SIG-M5 (cell line): ENCODE data around the gene CDKN1C.
"Not testable (repeated sequence)": the region's sequence is repeated elsewhere in the genome, so short reads cannot be mapped to it uniquely, and the experiment has no call there.

Source experiments
- DNase-seq: peaks from one replicate; lab custom pipeline; 2025; lab: John Stamatoyannopoulos, UW

The CDKN1C gene

DNA sequence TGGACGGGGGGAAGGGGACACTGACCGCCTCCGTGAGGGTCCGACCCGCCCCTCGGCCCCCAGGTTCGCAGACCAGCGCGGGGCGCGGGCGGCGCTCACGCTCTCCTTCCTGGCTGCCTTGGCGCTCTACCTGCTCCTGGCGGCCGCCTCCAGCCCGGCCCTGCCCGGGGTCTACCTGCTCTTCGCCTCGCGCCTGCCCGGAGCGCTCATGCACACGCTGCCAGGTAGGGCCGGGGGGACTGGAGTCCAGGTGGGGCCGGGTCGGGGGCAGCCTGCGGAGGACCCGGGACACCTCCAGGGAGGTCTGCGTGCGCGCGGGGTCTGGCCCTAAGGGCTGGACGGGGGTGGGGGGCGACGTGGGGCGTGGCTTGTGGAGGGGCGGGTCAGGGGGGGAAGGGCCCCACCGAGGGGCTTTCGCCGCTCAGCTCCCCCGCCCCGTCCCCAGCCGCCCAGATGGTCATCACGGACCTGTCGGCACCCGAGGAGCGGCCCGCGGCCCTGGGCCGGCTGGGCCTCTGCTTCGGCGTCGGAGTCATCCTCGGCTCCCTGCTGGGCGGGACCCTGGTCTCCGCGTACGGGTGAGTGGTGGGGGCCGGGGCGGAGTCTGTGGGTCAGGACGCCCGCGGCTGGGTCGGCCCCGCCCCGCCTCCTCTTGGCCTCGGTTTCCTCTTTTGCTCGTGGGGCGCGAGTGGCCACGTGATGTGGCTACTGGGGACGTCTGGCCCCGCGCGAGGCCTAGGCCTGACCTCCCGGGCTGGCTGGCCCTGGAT, 23.7 kb upstream of the CDKN1C start:
- DNase-seq: no peak

DNA sequence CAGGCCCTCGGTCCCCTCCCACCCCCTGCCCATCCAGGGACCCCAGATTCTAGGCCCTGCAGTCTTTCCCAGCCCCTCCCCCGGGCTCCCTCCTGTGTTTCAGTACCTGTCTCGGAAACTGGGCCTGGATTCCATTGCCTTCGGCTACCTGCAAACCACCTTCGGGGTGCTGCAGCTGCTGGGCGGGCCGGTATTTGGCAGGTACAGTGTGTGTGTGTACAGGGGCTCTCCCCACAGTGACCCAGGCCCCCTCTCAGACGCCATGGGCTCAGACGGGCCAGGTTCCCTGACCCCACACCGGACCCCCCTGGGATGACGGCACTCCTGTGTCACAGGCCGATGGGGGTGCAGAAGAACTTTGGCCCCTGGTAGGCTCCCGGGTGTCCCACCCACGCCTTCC, 22.6 kb upstream of the CDKN1C start:
- no peak for DNase-seq

DNA sequence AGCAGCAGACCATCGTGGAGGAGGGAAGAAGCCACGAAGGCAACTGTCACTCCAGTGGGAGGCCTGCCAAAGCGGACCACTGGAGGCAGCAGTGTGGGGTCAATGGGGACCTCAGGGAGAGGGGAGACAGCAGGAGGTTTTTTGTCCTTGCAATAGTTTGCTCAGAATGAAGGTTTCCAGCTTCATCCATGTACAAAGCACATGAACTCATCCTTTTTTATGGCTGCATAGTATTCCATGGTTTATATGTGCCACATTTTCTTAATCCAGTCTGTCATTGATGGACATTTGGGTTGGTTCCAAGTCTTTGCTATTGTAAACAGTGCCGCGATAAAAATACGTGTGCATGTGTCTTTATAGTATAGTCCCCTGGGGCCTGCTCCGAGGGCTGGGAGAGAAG, 19.7 kb upstream of the CDKN1C start:
- not testable (repeated sequence) for DNase-seq

DNA sequence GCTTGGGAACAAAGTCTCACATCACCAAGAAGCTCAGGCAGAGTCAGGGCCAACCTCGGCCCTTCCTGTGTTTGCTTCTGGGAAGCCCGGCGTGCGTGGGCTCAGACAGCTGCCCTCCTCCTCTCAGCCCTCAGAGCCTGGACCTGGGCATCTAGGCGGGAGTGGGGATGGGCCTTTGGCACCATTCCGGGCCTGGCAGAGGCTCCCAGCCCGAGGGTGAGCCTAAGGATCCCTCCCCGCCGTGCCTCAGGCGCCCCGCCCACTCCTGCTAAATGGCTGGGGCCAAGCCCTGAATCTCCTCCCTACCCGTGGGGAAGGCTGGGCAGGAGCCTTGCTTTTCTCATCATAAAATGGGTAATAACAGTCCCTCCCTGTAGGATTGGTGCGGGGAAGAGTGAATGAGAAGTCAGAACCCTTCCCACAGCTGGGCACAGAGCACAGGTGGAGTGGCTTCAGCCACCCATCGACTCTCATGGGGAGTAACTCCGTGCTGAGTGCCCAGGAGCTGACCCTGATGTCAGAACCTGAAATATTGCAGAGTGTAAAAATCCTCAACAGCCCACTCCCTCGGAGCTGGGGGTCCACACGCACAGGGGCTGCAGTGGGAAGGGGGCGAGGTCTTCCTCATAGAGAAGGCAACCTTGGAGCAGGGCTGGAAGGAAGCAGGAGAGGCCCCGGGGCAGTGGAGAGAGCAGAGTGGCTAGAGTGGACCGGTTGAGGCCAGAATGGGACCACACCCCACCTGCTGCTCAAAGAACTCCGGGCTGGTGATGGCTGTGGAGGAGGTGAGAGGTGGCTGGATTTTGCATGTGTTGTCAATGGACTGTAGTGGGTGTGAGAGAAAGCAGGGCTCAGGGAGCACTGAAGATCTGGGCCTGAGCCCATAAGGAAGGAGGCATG, 18.8 kb upstream of the CDKN1C start:
- no peak for DNase-seq

DNA sequence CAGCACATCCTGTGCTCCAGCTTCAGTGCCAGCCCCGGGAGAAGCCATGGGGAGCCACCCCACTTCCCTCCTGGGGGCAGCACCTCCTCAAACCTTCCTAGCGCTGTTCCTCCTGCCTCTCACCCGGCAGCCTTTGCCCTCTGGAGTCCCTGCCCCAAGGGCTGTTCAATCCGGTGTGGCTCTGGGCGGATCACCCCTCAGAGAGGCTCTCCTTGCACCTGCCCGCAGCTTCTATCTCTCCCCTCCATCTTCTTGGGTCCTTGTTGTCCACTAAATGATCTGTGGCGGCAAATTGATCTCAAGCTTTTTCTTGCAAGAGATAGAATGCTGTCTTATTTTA, 18.1 kb upstream of the CDKN1C start:
- no peak for DNase-seq

DNA sequence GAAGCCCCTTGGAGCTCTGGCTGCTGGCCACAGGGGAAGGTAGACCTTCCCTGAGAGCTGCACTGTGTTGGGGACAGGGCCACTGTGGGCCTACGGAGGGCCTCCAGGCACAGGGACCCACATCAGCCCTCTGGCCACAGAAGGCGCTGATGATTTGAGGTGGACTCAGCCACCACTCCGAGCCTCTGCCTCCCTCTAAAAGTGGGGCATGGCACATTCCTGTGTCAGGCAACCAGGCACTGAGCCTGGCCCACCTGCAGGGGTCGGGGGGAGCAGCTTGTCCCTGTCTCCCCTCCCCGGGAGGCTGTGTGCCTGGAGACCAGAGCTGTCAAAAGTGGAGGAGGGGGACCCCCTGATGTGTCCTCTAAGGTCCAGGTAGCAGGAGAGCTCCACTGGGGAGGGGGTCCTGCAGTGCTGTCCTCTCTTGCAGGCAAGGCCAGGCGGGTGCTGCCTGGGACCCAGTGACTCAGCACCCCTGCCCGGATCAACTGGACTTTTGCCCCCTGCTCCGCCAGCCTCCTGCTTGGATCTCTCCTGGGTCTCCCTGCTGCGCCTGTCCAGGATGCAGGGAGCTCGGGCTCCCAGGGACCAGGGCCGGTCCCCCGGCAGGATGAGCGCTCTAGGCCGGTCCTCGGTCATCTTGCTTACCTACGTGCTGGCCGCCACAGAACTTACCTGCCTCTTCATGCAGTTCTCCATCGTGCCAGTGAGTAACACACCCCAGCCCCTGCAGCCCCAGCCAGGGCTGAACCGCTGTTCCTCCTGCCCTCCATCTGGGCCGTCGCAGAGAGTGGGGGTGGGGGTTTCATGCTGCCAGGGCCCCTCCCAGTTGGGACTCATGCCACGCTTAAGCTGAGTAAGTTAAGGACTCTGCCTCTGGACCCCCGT, 17.5 kb upstream of the CDKN1C start:
- no peak for DNase-seq

DNA sequence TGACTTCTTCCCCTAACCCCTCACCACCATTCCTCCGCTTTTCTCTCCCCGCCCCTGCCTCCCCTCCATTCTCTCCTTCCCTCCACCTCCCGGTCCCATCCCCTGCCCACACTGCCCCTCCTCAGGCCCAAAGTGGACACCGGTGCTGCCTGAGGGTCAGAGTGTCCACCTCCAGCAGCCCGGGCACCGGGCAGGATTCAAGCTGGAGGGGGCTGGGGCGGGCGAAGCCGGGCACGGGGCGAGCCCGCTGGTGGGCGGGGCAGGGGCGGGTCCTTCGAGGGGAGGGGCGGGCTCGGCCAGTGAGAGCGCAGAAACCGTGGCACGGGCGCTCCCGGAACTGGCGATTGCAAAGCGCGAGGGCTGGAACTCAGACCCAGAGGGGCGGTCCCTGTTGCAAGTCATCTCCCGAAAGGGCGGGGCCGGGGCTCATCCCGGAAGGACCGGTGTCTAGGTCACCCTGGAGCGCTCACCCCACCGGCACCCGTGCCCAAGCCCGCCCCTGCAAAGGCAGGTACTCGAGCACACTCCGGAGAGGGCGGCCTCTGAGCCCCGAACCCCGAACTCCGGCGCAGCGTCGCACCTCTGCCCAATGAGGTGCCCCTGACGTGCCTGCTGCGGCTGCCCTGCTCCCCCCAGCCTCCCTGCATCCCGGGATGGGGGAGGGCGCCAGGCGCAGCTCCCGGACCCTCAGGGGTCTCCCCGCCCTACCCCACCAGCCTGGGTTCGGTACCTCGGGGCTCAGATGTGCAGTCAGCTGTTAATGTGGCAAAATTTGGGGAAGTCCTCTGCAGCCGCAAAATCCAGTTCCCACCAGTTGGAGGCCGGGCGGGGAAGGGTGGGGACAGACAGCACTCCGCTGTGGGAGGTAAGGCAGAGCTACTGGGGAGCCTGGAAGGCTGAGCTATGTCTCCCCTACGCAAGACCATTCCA, 16.5 kb upstream of the CDKN1C start:
- peak; percentile 72 for DNase-seq

DNA sequence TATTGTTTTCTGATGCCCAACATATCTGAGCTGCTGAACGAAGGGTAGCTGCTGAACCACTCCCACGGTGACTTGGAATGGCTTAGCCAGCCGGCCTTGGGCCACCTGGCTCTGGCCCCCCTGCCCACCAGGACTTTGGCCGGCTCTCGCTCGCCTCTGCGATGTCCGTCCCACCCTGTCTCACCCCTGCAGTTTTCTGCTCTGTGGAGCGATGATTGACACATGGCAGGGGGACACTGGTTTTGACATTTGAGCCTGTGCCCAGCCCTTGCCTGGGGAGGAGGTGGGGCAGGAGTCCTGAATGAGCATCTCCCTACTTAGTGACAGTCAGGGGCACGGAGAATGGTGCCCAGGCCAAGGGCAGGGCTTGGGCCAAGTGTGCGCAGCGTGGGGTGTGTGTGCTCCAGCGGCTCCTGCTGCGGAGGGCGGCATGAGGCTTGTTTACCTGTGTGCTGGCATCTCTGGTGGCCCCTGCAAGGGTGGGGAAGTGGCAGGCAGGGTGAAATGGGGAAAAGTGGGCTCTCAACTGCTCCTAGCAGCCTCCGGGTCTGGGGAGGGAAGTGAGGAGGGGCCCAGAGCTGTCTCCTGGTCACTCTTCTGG, 15.7 kb upstream of the CDKN1C start:
- no peak for DNase-seq

DNA sequence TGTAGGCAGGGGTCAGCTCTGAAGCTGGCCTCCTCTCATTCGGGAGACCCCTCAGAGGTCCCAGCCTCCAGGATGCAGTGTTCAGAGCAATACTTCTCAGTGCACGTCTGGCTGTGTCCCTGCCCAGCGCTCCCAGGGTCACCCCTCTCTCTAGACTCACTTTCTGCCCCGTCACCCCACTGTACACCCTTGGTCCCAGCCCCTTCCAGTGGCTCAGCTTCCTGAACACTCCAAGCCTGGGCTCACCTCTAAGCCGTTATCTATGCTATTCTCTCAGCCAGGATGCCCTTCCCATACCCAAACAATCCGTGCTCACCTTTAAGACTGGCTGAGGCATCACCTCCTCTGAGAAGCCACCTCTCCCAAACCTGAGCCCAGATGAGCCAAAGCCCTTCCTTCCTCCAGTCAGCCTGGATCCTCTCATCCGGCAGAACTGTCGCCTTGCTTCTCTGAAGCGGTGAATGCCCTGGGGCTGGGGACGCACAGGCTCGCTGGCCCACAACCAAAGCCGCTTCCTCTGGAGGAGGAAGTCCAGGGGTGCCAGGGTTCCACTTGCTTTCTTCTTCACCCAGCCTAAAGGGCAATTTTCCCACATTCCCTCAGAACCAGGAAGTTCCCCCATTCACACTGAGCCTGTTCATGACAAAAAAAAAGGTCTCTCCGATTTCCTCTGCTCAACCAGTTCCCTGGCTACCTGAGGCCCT, 13.7 kb upstream of the CDKN1C start:
- no peak for DNase-seq

DNA sequence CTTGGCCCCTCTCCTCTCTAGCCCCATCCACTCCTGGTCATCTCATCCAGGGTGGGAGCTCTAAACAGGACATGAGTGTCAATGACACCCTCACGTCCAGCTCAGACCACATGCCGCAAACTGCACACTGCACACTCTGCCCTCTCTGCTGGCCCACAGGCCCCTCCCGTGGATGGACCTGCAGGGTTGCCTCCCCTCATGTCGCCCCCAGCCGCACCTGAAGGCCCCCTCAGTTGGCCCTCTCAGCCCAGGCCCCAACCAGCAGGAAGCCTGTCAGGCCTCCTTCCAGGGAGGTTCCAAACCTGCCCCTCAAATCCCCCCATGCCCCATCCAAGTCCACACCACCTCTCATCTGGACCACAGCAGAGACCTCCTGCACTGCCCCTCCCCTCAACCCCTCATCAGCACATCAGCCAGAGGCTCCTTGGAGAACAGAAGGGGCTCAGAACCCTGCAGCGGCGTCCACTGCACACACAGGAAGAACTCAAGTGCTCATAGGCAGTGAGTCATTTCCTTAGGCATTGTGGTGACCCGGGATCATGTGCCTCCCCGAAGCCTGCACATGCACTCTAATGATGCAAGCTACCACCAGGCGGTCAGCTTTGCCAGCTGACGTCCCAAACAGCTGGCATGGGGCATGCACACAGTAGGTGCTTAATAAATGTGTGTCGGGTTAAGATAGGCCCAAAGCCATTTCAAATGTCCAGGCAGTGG, 12.9 kb upstream of the CDKN1C start:
- no peak for DNase-seq

DNA sequence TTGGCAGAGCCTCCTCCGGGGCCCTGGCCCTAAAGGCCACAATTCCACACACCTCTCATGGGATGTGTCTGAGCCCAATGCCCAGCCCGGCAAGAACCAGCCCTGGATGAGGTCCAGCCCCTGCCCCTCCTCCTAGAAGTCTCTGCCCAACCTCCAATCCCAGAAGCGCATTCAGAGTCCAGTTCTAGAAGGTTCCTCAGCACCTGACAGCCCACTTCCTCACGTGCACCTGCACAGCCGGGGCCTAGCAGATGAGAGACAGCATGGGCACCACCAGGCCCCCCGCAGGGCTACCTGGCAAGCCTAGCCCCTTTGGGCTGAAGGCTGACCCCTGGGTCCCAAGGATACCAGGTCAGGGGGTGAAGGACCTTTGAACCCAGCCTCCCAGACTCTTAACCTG, 11.5 kb upstream of the CDKN1C start:
- no peak for DNase-seq

DNA sequence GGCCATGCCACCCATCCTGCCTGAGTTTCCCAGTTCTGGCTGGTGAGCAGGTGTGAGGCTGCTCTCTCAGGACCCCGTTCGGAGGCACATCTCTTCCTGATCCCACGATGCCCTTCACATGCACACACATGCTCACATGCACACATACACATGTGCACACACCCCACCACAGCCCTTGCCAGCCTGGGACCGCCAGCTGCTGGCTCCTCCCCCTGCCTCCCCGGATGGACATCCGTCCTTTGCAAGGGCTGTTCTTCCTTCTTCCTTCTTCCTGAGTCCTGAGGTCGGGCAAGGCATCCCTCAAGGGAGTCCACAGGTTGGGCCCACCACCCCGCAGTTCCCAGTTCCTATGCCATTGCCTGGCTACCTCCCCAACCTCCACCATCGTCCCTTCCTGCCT, 10.5 kb upstream of the CDKN1C start:
- no peak for DNase-seq

DNA sequence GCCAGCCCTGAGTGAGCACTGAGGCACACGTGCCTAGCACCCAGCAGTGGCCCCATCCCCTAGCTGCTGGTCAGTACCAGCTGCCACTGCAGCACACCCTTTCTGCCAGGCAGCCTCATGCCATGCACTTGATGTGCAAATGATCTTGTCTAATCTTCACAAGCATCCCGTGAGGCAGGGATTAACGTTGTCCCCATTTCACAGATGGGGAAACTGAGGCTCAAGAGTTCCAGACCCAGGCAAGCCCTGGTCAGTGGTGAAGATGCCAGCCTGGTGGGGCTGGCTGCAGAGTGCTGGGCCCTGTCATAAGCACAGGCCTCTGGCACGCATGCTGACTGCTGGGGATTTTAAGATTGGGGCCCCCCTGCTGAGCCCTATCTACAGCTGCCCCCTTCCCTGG, 8.4 kb upstream of the CDKN1C start:
- no peak for DNase-seq

DNA sequence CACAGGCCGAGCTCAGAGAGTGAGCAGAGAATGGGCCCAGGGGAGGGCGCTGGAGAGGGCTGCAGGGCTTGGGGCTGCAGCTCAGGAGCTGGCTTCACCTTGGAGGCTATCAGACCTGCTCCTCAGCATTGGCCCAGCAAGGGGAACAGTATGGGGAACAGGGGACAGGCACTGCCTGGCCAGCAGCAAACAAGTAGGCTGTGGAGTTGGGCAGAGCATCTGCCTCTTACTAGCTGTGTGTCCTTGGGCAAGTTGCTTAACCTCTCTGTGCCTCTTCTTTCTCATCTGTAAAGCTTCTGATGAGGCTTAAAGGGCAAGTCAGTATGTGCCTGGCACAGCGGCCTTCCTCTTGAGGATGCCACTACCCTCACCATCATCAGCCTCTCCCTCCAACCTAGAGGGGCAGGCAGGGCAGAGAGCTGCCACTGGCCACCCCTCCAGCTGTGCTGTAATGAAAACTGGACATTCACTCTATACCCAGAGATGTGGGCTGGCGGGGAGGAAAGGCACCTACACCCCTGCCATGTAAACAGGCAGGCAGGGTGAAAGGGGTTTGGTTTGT, 7.5 kb upstream of the CDKN1C start:
- no peak for DNase-seq

DNA sequence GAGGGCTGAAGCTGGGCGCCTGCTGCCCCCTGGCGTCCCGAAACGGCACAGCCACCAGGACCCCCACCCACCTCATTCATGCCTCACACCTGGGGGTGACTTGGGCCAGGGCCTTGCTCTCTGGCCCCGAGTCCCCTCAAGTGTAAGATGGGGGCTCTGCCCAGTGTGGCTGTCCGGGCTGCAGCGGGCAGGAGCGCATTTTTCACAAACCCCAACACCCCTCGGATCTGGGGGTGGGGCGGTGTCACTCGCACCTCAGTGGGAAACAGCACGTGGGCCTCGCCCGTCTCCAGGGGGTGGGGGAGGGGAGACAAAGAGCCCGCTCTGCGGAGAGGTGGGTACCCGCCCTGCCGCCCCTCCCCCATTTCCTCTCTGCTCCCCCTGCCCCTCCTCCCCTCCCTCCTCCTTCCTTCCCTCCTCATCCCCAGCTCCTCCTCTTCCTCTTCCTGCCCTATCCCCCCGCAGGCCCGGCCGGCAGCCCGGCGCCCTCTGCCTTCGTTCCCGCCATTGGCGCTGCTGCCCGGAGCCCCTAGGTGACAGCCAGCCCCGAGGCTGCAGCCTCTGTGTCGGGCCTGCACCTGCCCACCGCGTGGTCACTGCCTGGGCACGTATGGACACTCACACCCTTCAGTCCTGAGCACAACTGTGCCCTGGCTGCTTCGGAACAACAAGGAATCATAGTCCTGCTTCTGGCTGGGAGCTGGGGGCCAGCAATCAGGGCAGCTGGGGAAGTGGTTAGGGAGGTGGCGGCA, 6.8 kb upstream of the CDKN1C start:
- DNase-seq: no peak

DNA sequence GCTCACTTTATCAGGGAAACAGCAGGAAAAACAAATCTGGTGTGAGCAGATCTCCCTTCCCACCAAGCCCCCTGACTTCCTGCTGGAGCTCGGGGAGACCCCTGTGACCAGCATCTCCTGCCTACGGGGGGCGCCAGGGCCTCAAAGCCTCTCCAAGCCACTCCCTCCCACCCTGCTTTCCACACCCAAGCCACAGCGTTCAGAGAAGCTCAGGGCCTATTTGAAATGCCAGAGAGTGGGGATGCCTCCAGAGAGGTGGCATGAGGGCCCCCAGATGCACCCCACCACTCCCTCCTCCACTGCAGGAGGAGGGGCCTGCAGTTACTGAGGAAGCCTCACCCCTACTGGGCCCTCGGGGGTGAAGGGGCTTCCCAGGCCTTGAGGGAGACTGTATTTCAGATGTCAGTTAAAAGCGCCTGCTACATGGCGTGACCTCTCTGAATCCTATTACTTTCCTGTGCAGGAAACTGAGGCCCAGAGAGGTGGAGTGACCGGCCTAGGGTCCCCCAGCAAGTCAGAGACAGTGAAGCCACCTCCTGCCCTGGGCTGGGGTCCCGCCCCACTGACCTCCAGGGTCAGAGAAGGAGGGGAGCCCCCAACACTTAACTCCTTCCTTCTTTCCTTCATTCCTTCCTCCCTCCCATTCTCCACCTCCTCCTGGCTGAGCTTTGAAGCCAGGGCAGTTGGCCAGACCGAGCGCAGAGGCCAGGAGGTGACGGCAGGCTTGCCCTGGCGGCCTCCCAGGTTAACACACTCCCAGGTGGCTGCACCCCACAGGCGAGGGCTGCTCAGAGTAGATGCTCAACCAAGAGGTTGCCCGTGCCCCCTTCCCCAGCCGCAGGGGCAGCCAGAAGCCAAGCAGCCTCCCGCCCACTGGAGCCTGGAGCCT, 6.0 kb upstream of the CDKN1C start:
- DNase-seq: no peak

DNA sequence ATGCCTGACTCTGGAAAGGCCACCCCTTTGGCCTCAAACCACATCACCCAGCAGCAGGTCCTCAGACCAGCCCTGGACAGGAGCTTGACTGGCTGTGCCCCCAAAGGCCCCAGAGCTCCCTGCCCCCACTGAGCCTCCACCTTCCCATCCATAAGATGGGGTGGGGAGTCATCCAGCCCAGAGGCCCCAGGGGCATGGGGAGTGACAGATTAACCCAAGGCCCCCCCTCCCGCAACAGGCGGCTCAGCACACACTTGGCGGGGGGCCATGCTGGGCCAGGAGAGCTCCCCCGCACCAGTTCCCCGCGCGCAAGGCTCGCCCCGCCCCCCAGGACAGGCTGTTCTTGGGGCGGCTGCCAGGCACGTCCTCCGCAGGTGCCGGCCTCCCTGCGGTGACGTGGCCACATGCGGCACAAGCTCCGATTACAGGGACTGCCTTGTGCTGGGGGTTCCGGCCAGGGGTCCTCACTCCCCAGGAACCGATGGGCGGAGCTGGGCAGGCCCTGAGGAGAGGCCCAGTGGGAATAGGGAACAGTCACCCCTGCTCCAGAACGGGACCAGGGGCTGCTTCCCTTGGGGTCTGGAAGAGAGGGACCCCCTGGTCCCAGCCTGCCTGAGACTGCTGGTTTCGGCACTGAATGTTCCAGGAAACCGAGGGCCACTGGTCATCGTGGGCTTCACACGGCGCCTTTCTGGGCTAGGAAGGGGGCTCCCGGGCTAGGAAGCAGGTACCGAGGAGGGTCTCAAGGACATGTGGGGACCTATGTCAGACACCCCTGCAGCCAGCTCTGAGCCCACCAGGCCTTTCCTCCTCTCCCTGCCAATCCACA, 5.1 kb upstream of the CDKN1C start:
- DNase-seq: no peak
